ENCODE data around the gene GPSM3. TPM values are rescaled to one million over a fixed set of nuclear protein-coding genes. Genes with fewer than 3 reads are reported as not detected.

Gene GPSM3
- total RNA-seq, 4 donors from 2014 or later: 2.3 to 9.7 (median 3.5) TPM; not detected in 1

GRCh38 chr6:32156891-32157290, 35.6 kb downstream of the GPSM3 start:
- H3K27ac ChIP-seq: no peak overlapping the region
- peaks cover 5 to 17% of the 10 kb centered on the region in 2 donors for H3K4me1 ChIP-seq
- H3K4me3 ChIP-seq: no peak overlapping the region
- no peaks in the 10 kb centered on the region for H3K36me3 ChIP-seq
- TF ChIP-seq, protein P1, sequence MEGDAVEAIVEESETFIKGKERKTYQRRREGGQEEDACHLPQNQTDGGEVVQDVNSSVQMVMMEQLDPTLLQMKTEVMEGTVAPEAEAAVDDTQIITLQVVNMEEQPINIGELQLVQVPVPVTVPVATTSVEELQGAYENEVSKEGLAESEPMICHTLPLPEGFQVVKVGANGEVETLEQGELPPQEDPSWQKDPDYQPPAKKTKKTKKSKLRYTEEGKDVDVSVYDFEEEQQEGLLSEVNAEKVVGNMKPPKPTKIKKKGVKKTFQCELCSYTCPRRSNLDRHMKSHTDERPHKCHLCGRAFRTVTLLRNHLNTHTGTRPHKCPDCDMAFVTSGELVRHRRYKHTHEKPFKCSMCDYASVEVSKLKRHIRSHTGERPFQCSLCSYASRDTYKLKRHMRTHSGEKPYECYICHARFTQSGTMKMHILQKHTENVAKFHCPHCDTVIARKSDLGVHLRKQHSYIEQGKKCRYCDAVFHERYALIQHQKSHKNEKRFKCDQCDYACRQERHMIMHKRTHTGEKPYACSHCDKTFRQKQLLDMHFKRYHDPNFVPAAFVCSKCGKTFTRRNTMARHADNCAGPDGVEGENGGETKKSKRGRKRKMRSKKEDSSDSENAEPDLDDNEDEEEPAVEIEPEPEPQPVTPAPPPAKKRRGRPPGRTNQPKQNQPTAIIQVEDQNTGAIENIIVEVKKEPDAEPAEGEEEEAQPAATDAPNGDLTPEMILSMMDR (IDR thresholded peaks at IDR 0.05): no peak
- no peak for TF ChIP-seq POLR2A (IDR thresholded peaks at IDR 0.05)
- intact Hi-C loops (cut with DNase I; ENCODE audit: low total_unique reads): no loop called here
- H3K9me3 ChIP-seq: no peaks in the 10 kb centered on the region
- H3K27me3 ChIP-seq: no peaks in the 10 kb centered on the region
- DNase-seq: no peak

DNA sequence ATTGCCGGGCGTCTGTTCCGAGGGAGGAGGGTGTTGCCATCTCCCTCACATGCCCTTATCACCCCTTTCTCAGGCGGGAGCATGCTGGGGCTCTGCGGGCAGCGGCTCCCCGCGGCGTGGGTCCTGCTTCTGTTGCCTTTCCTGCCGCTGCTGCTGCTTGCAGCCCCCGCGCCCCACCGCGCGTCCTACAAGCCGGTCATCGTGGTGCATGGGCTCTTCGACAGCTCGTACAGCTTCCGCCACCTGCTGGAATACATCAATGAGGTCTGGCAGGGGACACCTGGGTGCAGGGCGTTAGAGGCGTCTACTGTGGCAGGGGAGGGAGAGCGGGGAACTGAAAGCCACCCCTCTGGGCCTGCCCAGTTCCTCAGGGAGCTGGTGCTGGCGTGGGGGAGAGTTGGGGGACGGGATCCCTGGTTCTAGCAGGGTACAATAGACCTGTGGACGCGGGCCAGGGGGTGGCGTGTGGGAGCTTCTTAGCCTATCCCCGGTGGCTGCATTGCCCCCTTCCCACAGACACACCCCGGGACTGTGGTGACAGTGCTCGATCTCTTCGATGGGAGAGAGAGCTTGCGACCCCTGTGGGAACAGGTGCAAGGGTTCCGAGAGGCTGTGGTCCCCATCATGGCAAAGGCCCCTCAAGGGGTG, 37.8 kb downstream of the GPSM3 start:
- Histone ChIP-seq H3K36me3 (no peaks in the 10 kb centered on the region), H3K4me1 (peaks cover 5 to 17% of the 10 kb centered on the region in 2 donors), H3K4me3 (peak overlapping the region; percentile 68 to 86), H3K9me3 (no peaks in the 10 kb centered on the region), H3K27me3 (no peaks in the 10 kb centered on the region), H3K27ac (peak overlapping the region; percentile 93 to 97)
- DNase-seq: peak; percentile 65 to 71
- intact Hi-C loops (cut with DNase I; ENCODE audit: low total_unique reads): no loop called here
- TF ChIP-seq, protein P1 (IDR thresholded peaks at IDR 0.05): peak; percentile 50 to 75 (median 62)
- no peak for TF ChIP-seq POLR2A (IDR thresholded peaks at IDR 0.05)

DNA sequence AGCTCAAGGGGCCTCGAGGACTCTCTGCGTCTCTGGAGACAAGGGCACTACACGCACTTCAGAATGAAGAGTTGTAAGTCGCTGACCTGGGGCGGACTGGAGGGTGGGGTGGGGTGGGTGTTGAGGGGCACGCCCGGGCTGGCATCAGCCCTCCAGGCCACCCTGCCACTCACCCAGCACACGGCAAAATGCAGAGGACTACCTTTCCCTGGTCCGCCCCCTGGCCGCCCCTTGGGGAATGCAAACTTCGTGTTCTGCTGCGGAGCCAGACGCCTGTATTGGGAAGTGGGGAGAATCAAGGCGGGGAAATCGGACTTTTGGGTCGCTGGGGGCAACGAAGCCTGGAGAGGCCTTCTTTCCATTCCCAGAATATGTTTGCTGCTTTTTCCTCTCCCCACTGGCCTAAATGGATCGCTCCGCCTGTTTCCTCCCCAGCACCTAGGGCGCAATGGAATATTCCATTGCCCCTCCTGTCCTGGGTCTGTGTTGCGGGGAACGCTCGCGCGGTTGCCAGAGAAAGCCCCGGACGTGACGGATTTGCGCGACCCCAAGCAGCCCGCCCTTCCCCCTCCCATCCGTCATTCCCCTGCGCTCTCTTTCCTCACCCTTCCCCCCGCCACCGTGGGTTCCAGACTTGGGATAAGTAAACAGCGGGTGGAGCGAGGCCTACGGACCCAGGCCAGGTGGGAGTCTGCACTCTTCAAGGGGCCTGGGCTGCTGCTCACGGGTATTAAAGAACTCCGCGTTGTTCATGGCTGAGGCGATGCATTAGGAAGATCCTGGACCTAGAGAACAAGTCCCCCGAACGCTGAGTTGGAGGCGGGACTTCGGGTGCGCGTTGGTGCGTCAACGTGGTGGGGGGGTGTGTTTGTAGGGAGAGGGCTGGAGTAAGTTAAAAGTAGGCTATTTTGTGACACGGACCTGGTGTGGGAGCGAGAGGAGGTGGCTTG, 38.6 kb downstream of the GPSM3 start, which contains the start of gene PPT2:
Gene PPT2, plus strand, starts transcription at position 578 of the 950 bp plus-strand sequence. CDS start 454 bp downstream, outside the sequence.
- no peaks in the 10 kb centered on the region for H3K36me3 ChIP-seq
- peak within 1 kb of the TSS; percentile 93 to 97 for H3K27ac ChIP-seq
- peak; percentile 94 to 95 for DNase-seq
- H3K4me3 ChIP-seq: peak within 1 kb of the TSS; percentile 68 to 86
- H3K27me3 ChIP-seq: no peaks in the 10 kb centered on the region
- intact Hi-C loops (cut with DNase I; ENCODE audit: low total_unique reads): no loop called here
- TF ChIP-seq, protein P1 (IDR thresholded peaks at IDR 0.05): peak in 3 of 4 experiments; percentile 1 to 40 (median 35)
- TF ChIP-seq POLR2A (IDR thresholded peaks at IDR 0.05): peak; percentile 64 to 76
- no peaks in the 10 kb centered on the region for H3K9me3 ChIP-seq
- peaks cover 5 to 17% of the 10 kb centered on the region in 2 donors for H3K4me1 ChIP-seq

- H3K4me1 ChIP-seq: peaks cover 5 to 17% of the 10 kb centered on the region in 2 donors
- no peaks in the 10 kb centered on the region for H3K36me3 ChIP-seq
- intact Hi-C loops (cut with DNase I; ENCODE audit: low total_unique reads): no loop called here
- DNase-seq: peak; percentile 49 to 57
- peak overlapping the region; percentile 93 to 97 for H3K27ac ChIP-seq
- no peaks in the 10 kb centered on the region for H3K27me3 ChIP-seq
- TF ChIP-seq, protein P1 (IDR thresholded peaks at IDR 0.05): no peak
- TF ChIP-seq POLR2A (IDR thresholded peaks at IDR 0.05): no peak
- peak overlapping the region; percentile 68 to 86 for H3K4me3 ChIP-seq
- no peaks in the 10 kb centered on the region for H3K9me3 ChIP-seq
Measured at GRCh38 chr6:32152769-32153563, 39.5 kb downstream of the GPSM3 start.

Measured in uterus (tissue), 4 donors.